ENCODE measurements around the gene GABBR2.

GABBR2 gene

DNA sequence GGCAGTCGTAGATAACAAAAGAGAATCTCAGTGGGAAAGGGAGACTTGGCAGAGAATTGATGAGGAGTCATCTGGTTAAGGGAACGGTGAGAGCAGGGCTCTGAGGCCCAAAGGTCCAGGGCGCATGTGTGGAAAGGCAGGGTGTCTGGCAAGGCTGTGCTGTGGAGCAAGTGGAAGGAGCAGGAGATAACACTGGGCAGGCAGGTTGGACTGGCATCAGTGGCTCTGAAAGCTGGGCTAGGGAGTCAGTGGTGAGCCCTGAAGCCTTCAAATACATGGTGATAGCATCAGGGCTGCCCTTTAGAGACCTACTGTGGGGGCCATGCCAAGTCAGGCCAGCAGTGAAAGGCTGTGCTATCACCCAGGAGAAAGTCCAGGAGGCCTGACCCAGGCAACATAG, 131.3 kb downstream of the GABBR2 start:
- no peaks in the 10 kb centered on the region for H3K9me2 ChIP-seq (replicated peaks; ENCODE audit: control insufficient read depth, low read length)
- TF ChIP-seq, protein P1, sequence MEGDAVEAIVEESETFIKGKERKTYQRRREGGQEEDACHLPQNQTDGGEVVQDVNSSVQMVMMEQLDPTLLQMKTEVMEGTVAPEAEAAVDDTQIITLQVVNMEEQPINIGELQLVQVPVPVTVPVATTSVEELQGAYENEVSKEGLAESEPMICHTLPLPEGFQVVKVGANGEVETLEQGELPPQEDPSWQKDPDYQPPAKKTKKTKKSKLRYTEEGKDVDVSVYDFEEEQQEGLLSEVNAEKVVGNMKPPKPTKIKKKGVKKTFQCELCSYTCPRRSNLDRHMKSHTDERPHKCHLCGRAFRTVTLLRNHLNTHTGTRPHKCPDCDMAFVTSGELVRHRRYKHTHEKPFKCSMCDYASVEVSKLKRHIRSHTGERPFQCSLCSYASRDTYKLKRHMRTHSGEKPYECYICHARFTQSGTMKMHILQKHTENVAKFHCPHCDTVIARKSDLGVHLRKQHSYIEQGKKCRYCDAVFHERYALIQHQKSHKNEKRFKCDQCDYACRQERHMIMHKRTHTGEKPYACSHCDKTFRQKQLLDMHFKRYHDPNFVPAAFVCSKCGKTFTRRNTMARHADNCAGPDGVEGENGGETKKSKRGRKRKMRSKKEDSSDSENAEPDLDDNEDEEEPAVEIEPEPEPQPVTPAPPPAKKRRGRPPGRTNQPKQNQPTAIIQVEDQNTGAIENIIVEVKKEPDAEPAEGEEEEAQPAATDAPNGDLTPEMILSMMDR (IDR thresholded peaks at IDR 0.05; ENCODE audit: low read depth, low read length, poor library complexity, severe bottlenecking): no peak
- no peak for TF ChIP-seq EZH2phosphoT487 (IDR thresholded peaks at IDR 0.05; ENCODE audit: borderline replicate concordance, low read length)
- H3K27me3 ChIP-seq (ENCODE audit: control insufficient read depth, low read length): peaks cover 2% of the 10 kb centered on the region; the same call in 1 of the 2 replicates
- H3K4me1 ChIP-seq (ENCODE audit: control insufficient read depth, low read length): peaks cover 9% of the 10 kb centered on the region
- H3K4me3 ChIP-seq (ENCODE audit: low read length): no peak overlapping the region
- no peaks in the 10 kb centered on the region for H3K36me3 ChIP-seq (ENCODE audit: control insufficient read depth, low read length)
- no peak overlapping the region for H3K4me2 ChIP-seq (ENCODE audit: low read length)
- no peaks in the 10 kb centered on the region for H4K20me1 ChIP-seq (ENCODE audit: control insufficient read depth, insufficient read depth, low read depth, low read length)
- no peak overlapping the region for H3K27ac ChIP-seq (ENCODE audit: low read depth, low read length)
- no peaks in the 10 kb centered on the region for H3K9me3 ChIP-seq (ENCODE audit: control insufficient read depth, insufficient read depth, low read length)
- H3F3A ChIP-seq (ENCODE audit: control insufficient read depth, insufficient read depth): no peaks in the 10 kb centered on the region
- H3K79me2 ChIP-seq (ENCODE audit: control insufficient read depth, low read length): no peaks in the 10 kb centered on the region

DNA sequence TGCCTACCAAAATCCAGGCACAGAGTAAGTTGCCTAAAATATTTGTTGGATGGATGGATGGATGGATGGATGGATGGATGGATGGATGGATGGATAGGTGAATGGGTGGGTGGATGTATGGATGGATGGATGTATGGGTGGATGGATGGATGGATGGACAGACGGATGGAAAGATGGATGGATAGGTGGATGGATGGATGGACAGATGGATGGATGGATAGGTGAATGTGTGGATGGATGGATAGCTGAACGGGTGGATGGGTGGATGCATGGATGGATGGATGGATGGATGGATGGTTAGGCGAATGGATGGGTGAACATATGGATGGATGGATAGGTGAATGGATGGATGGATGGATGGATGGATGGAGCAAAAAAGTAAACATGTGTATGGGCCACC, 131.9 kb downstream of the GABBR2 start:
- Histone ChIP-seq H3K36me3 (ENCODE audit: control insufficient read depth, low read length) (no peaks in the 10 kb centered on the region), H3K27me3 (ENCODE audit: control insufficient read depth, low read length) (peaks cover 5% of the 10 kb centered on the region; the same call in 1 of the 2 replicates), H3K4me2 (ENCODE audit: low read length) (no peak overlapping the region), H3K4me1 (ENCODE audit: control insufficient read depth, low read length) (peaks cover 9% of the 10 kb centered on the region), H3K9me3 (ENCODE audit: control insufficient read depth, insufficient read depth, low read length) (no peaks in the 10 kb centered on the region), H3K4me3 (ENCODE audit: low read length) (no peak overlapping the region), H3F3A (ENCODE audit: control insufficient read depth, insufficient read depth) (no peaks in the 10 kb centered on the region), H3K27ac (ENCODE audit: low read depth, low read length) (no peak overlapping the region), H3K9me2 (replicated peaks; ENCODE audit: control insufficient read depth, low read length) (no peaks in the 10 kb centered on the region), H4K20me1 (ENCODE audit: control insufficient read depth, insufficient read depth, low read depth, low read length) (no peaks in the 10 kb centered on the region), H3K79me2 (ENCODE audit: control insufficient read depth, low read length) (no peaks in the 10 kb centered on the region)
- TF ChIP-seq EZH2phosphoT487 (IDR thresholded peaks at IDR 0.05; ENCODE audit: borderline replicate concordance, low read length): no peak
- TF ChIP-seq, protein P1 (IDR thresholded peaks at IDR 0.05; ENCODE audit: low read depth, low read length, poor library complexity, severe bottlenecking): no peak

DNA sequence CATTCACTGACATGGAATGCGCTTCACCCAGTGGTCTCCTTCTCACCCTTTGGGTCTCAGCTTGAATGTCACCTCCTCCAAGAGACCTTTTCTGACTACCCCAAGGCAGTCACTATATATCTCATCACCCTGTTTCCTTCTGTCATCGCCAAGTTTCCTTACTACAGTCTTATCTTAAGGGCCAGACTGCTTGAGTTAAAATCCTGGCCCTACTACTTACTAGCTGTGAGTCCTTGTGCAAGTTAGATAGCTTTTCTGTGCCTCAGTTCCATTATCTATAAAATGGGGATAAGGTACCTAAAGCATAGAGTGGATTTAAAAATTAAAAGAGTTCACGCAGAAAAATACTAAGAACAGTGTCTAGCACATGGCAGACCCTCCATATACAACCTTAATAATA, 132.4 kb downstream of the GABBR2 start:
- H3K9me2 ChIP-seq (replicated peaks; ENCODE audit: control insufficient read depth, low read length): no peaks in the 10 kb centered on the region
- no peak overlapping the region for H3K27ac ChIP-seq (ENCODE audit: low read depth, low read length)
- no peak overlapping the region for H3K4me3 ChIP-seq (ENCODE audit: low read length)
- 0 out of 2 replicates have a peak, but pooled peaks cover 3% of the 10 kb centered on the region for H3K27me3 ChIP-seq (ENCODE audit: control insufficient read depth, low read length)
- H3K4me2 ChIP-seq (ENCODE audit: low read length): no peak overlapping the region
- H3F3A ChIP-seq (ENCODE audit: control insufficient read depth, insufficient read depth): no peaks in the 10 kb centered on the region
- no peaks in the 10 kb centered on the region for H3K9me3 ChIP-seq (ENCODE audit: control insufficient read depth, insufficient read depth, low read length)
- TF ChIP-seq, protein P1 (IDR thresholded peaks at IDR 0.05; ENCODE audit: low read depth, low read length, poor library complexity, severe bottlenecking): no peak
- no peak for TF ChIP-seq EZH2phosphoT487 (IDR thresholded peaks at IDR 0.05; ENCODE audit: borderline replicate concordance, low read length)
- H3K36me3 ChIP-seq (ENCODE audit: control insufficient read depth, low read length): no peaks in the 10 kb centered on the region
- H3K4me1 ChIP-seq (ENCODE audit: control insufficient read depth, low read length): peaks cover 9% of the 10 kb centered on the region
- H4K20me1 ChIP-seq (ENCODE audit: control insufficient read depth, insufficient read depth, low read depth, low read length): no peaks in the 10 kb centered on the region
- no peaks in the 10 kb centered on the region for H3K79me2 ChIP-seq (ENCODE audit: control insufficient read depth, low read length)
